Activated CD4-positive, alpha-beta T cell treated with anti-CD3 and anti-CD28 coated beads, Interleukin-2, amount 50 U/mL, for 4 hours (primary cell): ENCODE results near the gene AQP7.
"Not testable (repeated sequence)": the region's sequence is repeated elsewhere in the genome, so short reads cannot be mapped to it uniquely, and the experiment has no call there.

Experiments used
- DNase-seq, 2 experiments: peaks; one replicate each; pipeline ENCODE4 v3.0.0-alpha.2; 2020

AQP7 gene

GRCh38 chr9:33402371-33402770, at the start of gene AQP7:
AQP7 (minus strand) TSS chr9:33402568; CDS start chr9:33401262, 1,306 bp downstream.
- DNase-seq: not testable (repeated sequence)

GRCh38 chr9:33450621-33451146, 48.3 kb upstream of the AQP7 start:
- DNase-seq: no peak

- no peak for DNase-seq
Measured at GRCh38 chr9:33449715-33450114, 47.3 kb upstream of the AQP7 start.

- no peak for DNase-seq
Measured at GRCh38 chr9:33447799-33448553, 45.6 kb upstream of the AQP7 start.

- peak; percentile 57 to 58 for DNase-seq
Measured at GRCh38 chr9:33446946-33447798, 44.8 kb upstream of the AQP7 start, which contains the start of gene AQP3. AQP3 (minus strand) TSS chr9:33447593; CDS start chr9:33447530, 63 bp downstream.

- DNase-seq: peak; percentile 31 to 39
Measured at GRCh38 chr9:33446240-33446945, 44.0 kb upstream of the AQP7 start.

GRCh38 chr9:33445389-33446239, 43.2 kb upstream of the AQP7 start:
- no peak for DNase-seq

GRCh38 chr9:33443464-33444154, 41.2 kb upstream of the AQP7 start:
- no peak for DNase-seq

- no peak for DNase-seq
Measured at GRCh38 chr9:33443047-33443446, 40.7 kb upstream of the AQP7 start.

GRCh38 chr9:33442125-33442524, 39.8 kb upstream of the AQP7 start:
- DNase-seq: no peak

- no peak for DNase-seq
Measured at GRCh38 chr9:33440609-33441008, 38.2 kb upstream of the AQP7 start.

- no peak for DNase-seq
Measured at GRCh38 chr9:33440204-33440603, 37.8 kb upstream of the AQP7 start.

- DNase-seq: no peak
Measured at GRCh38 chr9:33439731-33440130, 37.4 kb upstream of the AQP7 start.

- no peak for DNase-seq
Measured at GRCh38 chr9:33438926-33439680, 36.7 kb upstream of the AQP7 start.

- no peak for DNase-seq
Measured at GRCh38 chr9:33437898-33438297, 35.5 kb upstream of the AQP7 start.

- no peak for DNase-seq
Measured at GRCh38 chr9:33437205-33437604, 34.8 kb upstream of the AQP7 start.

GRCh38 chr9:33436445-33436844, 34.1 kb upstream of the AQP7 start:
- no peak for DNase-seq

- no peak for DNase-seq
Measured at GRCh38 chr9:33435821-33436277, 33.5 kb upstream of the AQP7 start.

- DNase-seq: no peak
Measured at GRCh38 chr9:33434317-33435105, 32.1 kb upstream of the AQP7 start.

- DNase-seq: no peak
Measured at GRCh38 chr9:33433871-33434270, 31.5 kb upstream of the AQP7 start.
